Cerebellar cortex (tissue), 1 donor: ENCODE results near the gene RAB36.

Experiments
- DNase-seq: peaks from one replicate; pipeline ENCODE4 v3.0.0-alpha.2; 2015; ENCODE audit warnings: low spot score

RAB36 gene

DNA sequence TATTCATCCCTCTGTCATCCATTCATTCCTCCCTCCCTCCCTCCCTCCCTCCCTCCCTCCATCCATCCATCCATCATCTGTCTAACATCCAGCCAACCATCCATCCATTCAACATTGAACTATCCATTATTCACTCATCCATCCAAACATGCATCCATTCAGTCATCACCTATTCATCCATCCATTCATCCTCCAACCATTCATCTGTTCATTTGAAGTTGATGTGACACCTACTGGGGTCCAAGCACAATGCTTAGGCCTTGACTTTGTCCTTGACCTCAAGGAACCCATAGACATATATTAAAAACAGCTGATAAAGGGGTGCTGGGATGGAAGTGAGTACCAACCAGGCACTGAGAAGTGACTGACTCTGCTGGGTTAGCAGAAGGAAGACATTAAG lies 61.6 kb downstream of the RAB36 start:
- DNase-seq = no peak

DNA sequence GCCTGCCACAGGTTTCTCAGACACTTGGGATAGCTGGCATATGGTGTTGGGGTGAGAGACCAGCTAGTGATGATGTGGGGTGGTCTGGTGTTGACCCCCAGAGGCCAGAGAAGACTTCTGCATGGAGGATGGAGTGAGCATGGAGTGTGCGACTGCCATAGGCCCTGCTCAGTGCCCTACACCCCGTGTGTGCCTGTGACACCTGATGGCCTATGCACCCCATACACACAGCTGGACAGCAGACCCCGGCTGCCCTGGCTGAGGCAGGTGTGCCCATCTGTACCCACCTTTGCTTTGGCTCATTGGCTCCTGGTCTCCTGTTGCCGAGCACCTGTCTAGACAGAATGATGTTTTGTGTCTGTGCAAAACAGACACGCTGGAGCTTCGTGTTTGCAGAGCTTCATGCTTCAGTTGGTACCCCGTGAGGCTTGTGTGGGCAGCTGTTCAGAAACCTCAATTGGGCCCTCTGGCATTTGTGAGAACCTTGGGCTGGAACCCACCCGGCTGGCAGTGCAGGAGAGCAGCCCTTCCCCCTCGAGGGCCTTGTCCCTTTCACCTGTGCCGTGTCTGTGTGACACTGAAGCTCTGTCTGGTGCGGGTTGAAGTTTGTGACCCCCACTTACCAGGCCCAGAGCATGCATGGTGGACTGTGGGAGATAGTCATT lies 62.6 kb downstream of the RAB36 start:
- DNase-seq = no peak

DNA sequence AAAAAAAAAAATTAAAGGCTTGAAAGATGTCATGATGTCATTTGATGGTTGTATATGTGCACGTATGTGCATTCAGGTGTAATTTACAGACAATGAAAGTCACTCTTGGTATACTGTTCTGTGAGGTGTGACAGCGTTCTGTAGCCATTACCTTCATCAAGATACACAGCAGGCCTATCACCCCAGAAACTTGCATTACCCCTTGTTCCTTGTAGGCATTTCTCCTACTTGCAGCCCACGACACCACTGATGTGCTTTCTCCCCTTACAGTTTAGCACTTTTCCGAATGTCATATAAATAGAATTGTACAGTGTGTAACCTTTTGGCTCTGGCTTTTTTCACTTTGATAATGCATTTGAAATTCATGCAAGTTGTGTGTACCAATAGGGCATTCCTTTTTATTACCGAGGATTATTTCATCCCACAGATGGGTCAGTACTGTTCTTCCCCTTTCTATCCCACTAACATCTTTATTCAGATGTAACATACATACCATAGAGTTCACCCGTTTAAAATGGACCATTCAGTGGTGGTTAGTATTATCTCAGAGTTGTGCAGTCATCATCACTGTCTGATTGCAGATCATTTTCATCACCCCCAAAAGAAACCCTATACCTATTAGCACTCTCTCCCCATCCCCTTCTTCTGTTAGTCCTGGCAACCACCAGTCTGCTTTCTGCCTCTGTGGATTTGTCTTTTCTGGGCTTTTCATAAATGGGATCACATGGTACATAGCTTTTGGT lies 65.3 kb downstream of the RAB36 start:
- no peak for DNase-seq

DNA sequence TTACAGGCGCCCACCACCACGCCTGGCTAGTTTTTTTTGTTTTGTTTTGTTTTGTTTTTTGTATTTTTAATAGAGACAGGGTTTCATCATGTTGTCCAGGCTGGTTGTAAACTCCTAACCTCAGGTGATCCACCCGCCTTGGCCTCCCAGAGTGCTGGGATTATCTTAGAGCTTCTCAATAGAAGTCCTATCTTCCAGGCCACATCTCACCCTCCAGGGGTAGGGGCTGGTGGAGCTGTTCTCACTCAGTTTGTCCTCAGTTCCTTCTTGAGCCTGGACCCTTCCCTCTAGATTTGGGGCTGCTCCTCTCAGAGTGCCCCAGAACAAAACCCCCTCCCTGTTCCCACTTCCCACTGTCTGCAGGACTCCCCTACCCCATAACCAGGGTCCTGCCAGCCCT lies 66.3 kb downstream of the RAB36 start:
- no peak for DNase-seq

DNA sequence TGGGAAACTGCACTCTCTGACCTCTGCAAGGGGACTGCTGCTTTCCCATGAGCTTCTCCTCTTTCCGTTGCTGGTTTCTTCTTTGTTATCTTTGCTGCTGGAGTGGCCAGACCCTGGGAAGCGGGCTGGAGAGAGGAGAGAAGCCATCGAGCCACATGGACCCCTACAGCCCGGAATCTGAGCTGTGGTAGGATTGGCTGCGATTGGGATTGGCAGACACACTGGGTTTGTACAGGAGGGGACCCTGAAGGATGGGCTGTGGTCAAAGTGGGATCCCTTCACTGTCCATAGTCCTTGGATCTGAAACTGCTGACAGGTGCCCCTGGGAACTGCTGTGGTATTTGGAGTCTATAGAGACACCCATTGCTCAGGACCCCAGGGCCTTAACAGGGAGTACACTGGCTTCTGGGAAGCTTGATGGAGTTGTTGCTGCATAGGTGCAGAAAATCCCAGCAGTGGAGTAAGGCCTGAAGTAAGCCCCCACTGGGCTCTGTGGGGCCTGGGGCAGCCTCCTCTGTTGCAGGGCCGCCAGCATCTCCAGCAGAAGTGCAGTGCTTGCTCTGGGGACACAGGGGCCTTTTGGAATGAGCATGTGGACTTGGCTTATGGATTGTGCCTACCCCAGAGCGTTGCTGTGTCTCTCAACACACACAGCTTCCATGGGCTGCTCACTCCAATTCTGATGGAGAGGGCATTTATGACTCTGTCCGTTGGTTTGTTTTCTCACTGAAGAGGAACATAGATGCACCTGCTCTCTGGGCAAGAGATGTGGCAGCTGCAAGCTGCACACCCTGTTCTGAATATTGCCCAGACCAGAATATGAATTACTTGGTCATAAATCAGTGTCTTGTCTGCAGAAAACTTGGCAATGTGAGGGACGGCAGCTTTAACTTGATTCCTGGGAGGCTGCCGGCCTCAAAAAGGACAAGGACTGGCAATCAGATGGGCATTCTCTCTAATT lies 67.1 kb downstream of the RAB36 start:
- no peak for DNase-seq

DNA sequence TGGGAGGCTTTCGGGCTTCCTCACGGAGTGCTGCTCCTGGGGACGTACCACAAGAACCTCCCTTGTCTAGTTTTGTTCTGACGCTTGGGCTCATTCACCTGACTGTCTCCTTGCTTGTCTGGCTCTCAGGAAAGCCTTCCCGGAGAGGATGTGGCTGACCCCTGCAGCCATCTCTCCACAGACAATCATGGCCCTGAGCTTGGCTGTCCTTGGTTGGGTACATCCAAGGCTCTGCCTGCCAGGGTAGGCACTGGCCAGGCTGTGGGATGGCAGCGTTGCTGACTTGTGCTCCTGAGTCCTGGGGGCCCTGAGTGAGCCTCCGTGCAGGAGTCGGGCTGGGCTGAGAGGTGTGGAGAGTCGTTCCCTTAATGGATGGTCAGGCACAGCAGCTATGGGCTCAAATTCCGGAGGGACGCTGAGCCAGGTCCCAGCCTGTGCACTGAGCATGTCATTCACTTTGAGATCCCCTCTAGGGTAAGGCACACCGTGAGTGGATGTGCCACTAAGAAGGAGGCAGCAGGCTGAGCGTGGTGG lies 67.8 kb downstream of the RAB36 start:
- DNase-seq = no peak

DNA sequence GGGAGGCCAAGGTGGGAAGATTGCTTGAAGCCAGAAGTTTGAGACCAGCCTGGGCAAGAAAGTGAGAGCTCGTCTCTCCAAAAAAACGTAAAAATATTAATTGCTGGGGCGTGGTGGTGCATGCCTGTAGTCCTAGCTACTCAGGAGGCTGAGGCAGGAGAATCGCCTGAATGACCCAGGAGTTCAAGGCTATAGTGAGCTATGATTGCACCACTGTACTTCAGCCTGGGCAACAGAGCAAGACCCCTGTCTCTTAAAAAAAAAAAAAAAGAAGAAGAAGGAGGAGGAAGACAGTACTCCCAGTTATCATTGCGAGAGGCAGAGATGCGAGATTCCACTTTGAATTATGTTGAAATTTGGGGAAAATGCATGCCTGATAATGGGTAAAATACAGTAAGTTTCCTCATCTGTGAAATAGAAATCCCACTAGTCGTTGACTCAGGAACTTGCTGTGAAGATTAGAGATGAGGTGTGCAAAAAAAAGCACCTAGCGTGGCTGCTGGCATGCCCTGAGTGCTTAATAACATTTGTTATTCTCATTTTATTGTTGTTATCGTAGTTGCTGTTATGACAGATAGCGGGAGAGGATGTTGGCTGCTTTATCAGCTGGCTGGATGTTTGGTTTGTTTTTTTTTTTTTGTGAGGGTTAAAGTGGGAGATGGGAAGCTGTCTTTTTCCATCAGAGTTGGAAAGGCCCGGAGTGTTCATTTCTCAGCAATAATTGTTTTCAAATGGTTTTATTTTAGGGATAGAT lies 68.5 kb downstream of the RAB36 start:
- DNase-seq = no peak
